HepG2 (cell line): ENCODE measurements around the gene NPB. TPM values are rescaled to one million over a fixed set of nuclear protein-coding genes. Genes with fewer than 3 reads are reported as not detected.

Experiments
- ARID4A ChIP-seq: sonication (generic); formaldehyde crosslinking; IDR thresholded peaks from 2 replicates; pipeline ENCODE4 v1.5.0; 2020; ENCODE audit warnings: mild to moderate bottlenecking, missing genetic modification reagents, borderline replicate concordance
- ASH2L ChIP-seq: fragments of 300-600, 200-600 bp; sonication (generic); IDR thresholded peaks from 2 replicates; pipeline ENCODE4 v1.7.0; 2017; ENCODE audit warnings: low read depth, mild to moderate bottlenecking, moderate library complexity, mixed read lengths, low read length; ENCODE audit not compliant: insufficient read length
- ISL2 ChIP-seq: sonication (generic); formaldehyde crosslinking; IDR thresholded peaks from 2 replicates; pipeline ENCODE4 v1.5.0; 2020; ENCODE audit warnings: missing genetic modification reagents
- NAIF1 ChIP-seq: sonication (generic); formaldehyde crosslinking; IDR thresholded peaks from 2 replicates; pipeline ENCODE4 v1.5.0; 2020; ENCODE audit warnings: mild to moderate bottlenecking, missing genetic modification reagents, borderline replicate concordance
- NRL ChIP-seq: sonication (generic); formaldehyde crosslinking; IDR thresholded peaks from 2 replicates; pipeline ENCODE4 v1.5.0; 2020; ENCODE audit warnings: missing genetic modification reagents, mild to moderate bottlenecking, moderate library complexity, borderline replicate concordance
- PHF21A ChIP-seq: sonication (generic); formaldehyde crosslinking; IDR thresholded peaks from 2 replicates; pipeline ENCODE4 v1.5.0; 2020; ENCODE audit warnings: mild to moderate bottlenecking, missing genetic modification reagents
- TP53 ChIP-seq: sonication (generic); formaldehyde crosslinking; conservative IDR thresholded peaks from 2 replicates; pipeline ENCODE4 v1.4.0; 2020; ENCODE audit warnings: missing genetic modification reagents
- ZBTB38 ChIP-seq: sonication (generic); formaldehyde crosslinking; IDR thresholded peaks from 2 replicates; pipeline ENCODE4 v1.5.1; 2020; ENCODE audit warnings: mild to moderate bottlenecking, missing genetic modification reagents
- ZFP1 ChIP-seq: IDR thresholded peaks from 2 replicates; pipeline ENCODE4 v1.6.1; 2016
- ZFP37 ChIP-seq: sonication (generic); formaldehyde crosslinking; IDR thresholded peaks from 2 replicates; pipeline ENCODE4 v1.4.0; 2020; ENCODE audit warnings: missing genetic modification reagents, borderline replicate concordance
- ZNF496 ChIP-seq: sonication (generic); formaldehyde crosslinking; IDR thresholded peaks from 2 replicates; pipeline ENCODE4 v1.8.1; 2023; ENCODE audit warnings: mild to moderate bottlenecking, moderate library complexity, missing genetic modification reagents; ENCODE audit not compliant: insufficient replicate concordance
- ZNF546 ChIP-seq: sonication (generic); formaldehyde crosslinking; conservative IDR thresholded peaks from 2 replicates; pipeline ENCODE4 v1.8.1; 2023; ENCODE audit warnings: mild to moderate bottlenecking, missing genetic modification reagents
- ZNF576 ChIP-seq: sonication (generic); formaldehyde crosslinking; IDR thresholded peaks from 2 replicates; pipeline ENCODE4 v1.4.0; 2020; ENCODE audit warnings: mild to moderate bottlenecking, missing genetic modification reagents
- ZNF629 ChIP-seq: sonication (generic); formaldehyde crosslinking; conservative IDR thresholded peaks from 2 replicates; pipeline ENCODE4 v1.5.0; 2020; ENCODE audit warnings: missing genetic modification reagents
- polyA plus RNA-seq, 8 experiments: library from polyadenylated mRNA; depleted of rRNA in 3 of 8; stranded (reverse) in 7 of 8; unstranded in 1 of 8; fragments of >200 nt; fragmentation: Illumina TruSeq in 4 of 8; extraction: Trizol in 4 of 8; gene quantifications; 2 replicates each; pipeline versions ENCODE4 v1.2.1 to v1.2.3, GENCODE V29; 2011 to 2016; ENCODE audit warnings: low read depth in 4 of 8, missing spikeins in 1 of 8, mixed read lengths in 1 of 8; ENCODE audit not compliant: insufficient read depth in 1 of 8
- total RNA-seq, 5 experiments: library from RNA; depleted of rRNA; stranded (reverse); fragments of >200 nt; fragmentation: Illumina TruSeq; extraction: Trizol; gene quantifications; 2 replicates each; pipeline ENCODE4 v1.2.3, GENCODE V29; 2016; ENCODE audit warnings: low read depth in 1 of 5
- TF ChIP-seq, protein P1 (sequence below): sonication (generic); formaldehyde crosslinking; IDR thresholded peaks from 2 replicates; pipeline ENCODE4 v1.5.0; 2020; ENCODE audit warnings: missing genetic modification reagents
- TF ChIP-seq, protein P2 (sequence below): sonication (generic); formaldehyde crosslinking; IDR thresholded peaks from 2 replicates; pipeline ENCODE4 v1.5.1; 2020; ENCODE audit warnings: mild to moderate bottlenecking, missing genetic modification reagents, borderline replicate concordance

The NPB gene
- total and polyA plus RNA-seq, 2 of the 13 experiments (the other 11 are each of a cell fraction or from before 2014, with no cell fraction given) = 0.11 to 0.93 TPM

GRCh38 chr17:81860756-81861568 is 41.1 kb upstream of the NPB start (continued):
- peak; percentile 89 for TF ChIP-seq ARID4A (CRISPR knock-in tag)
- TF ChIP-seq ZNF546 (CRISPR knock-in tag) = peak; percentile 76; the same call in 1 of the 2 replicates
- TF ChIP-seq TP53 (CRISPR knock-in tag) = peak; percentile 92
- peak; percentile 78; the same call in 1 of the 2 replicates for TF ChIP-seq ZFP1 (CRISPR knock-in tag)
- peak; percentile 86 for TF ChIP-seq ASH2L
- peak; percentile 79 for TF ChIP-seq ISL2
- TF ChIP-seq, protein P1, sequence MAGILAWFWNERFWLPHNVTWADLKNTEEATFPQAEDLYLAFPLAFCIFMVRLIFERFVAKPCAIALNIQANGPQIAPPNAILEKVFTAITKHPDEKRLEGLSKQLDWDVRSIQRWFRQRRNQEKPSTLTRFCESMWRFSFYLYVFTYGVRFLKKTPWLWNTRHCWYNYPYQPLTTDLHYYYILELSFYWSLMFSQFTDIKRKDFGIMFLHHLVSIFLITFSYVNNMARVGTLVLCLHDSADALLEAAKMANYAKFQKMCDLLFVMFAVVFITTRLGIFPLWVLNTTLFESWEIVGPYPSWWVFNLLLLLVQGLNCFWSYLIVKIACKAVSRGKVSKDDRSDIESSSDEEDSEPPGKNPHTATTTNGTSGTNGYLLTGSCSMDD (CRISPR knock-in tag) = no peak
- TF ChIP-seq ZNF496 (CRISPR knock-in tag) = no peak
- peak; percentile 86; the same call in 1 of the 2 replicates for TF ChIP-seq ZBTB38
- peak; percentile 10; the same call in 1 of the 2 replicates for TF ChIP-seq NRL (CRISPR knock-in tag)
- TF ChIP-seq, protein P2, sequence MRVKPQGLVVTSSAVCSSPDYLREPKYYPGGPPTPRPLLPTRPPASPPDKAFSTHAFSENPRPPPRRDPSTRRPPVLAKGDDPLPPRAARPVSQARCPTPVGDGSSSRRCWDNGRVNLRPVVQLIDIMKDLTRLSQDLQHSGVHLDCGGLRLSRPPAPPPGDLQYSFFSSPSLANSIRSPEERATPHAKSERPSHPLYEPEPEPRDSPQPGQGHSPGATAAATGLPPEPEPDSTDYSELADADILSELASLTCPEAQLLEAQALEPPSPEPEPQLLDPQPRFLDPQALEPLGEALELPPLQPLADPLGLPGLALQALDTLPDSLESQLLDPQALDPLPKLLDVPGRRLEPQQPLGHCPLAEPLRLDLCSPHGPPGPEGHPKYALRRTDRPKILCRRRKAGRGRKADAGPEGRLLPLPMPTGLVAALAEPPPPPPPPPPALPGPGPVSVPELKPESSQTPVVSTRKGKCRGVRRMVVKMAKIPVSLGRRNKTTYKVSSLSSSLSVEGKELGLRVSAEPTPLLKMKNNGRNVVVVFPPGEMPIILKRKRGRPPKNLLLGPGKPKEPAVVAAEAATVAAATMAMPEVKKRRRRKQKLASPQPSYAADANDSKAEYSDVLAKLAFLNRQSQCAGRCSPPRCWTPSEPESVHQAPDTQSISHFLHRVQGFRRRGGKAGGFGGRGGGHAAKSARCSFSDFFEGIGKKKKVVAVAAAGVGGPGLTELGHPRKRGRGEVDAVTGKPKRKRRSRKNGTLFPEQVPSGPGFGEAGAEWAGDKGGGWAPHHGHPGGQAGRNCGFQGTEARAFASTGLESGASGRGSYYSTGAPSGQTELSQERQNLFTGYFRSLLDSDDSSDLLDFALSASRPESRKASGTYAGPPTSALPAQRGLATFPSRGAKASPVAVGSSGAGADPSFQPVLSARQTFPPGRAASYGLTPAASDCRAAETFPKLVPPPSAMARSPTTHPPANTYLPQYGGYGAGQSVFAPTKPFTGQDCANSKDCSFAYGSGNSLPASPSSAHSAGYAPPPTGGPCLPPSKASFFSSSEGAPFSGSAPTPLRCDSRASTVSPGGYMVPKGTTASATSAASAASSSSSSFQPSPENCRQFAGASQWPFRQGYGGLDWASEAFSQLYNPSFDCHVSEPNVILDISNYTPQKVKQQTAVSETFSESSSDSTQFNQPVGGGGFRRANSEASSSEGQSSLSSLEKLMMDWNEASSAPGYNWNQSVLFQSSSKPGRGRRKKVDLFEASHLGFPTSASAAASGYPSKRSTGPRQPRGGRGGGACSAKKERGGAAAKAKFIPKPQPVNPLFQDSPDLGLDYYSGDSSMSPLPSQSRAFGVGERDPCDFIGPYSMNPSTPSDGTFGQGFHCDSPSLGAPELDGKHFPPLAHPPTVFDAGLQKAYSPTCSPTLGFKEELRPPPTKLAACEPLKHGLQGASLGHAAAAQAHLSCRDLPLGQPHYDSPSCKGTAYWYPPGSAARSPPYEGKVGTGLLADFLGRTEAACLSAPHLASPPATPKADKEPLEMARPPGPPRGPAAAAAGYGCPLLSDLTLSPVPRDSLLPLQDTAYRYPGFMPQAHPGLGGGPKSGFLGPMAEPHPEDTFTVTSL (CRISPR knock-in tag) = no peak; the same call in 1 of the 2 replicates
- TF ChIP-seq ZFP37 (CRISPR knock-in tag) = peak; percentile 66; the same call in 1 of the 2 replicates
- 0 out of 2 replicates have a peak, but pooled peaks have one; percentile 55 for TF ChIP-seq ZNF576 (CRISPR knock-in tag)
- TF ChIP-seq PHF21A (CRISPR knock-in tag) = peak; percentile 84; the same call in 1 of the 2 replicates
- TF ChIP-seq NAIF1 (CRISPR knock-in tag) = no peak
- TF ChIP-seq ZNF629 (CRISPR knock-in tag) = no peak; the same call in 1 of the 2 replicates
